Measurements from ENCODE around the gene RFX3. TPM values are rescaled to one million over a fixed set of nuclear protein-coding genes. Genes with fewer than 3 reads are reported as not detected.

Gene RFX3
- total RNA-seq, 1 donor from 2014 or later: 71.4 TPM

DNA sequence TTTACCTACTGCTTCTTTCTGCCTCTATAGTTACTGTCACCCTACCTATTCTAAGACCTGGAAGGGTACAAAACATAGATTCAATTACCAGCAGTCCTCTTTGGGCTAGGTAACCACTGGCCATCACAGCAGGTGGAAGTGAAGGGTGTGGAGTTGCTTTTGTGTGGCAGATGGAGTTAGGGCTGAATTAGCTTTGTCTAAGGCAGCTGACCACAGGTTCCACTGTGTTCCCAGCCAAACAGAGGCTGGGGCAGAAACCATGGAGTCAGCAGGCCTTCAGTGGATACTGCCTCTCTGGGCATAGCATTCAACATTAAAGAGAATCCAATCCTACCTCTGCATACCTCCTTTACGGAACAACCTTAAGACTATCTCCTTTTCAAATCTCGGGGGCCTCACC lies 254.2 kb downstream of the RFX3 start:
- no peak for DNase-seq

DNA sequence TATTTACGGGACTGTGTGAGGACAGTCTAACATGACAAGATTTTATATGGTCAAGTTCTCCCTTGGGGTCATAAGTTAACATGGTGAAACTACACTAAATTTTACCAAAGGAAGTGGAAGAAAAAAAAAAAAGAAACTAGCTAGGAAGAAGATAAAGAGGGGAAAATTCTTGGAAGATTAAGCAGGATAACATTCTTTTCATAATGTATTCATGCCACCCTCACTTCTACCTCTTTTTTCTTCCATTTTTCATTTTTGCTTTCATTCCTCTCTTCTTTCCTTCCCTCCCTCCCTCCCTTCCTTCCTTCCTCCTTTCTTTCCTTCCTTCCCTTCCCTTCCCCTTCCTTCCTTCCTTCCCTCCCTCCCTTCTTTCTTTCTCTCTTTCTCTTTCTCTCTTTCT lies 254.6 kb downstream of the RFX3 start:
- DNase-seq: no peak

GRCh38 chr9:3268223-3268622 lies 257.6 kb downstream of the RFX3 start:
- no peak for DNase-seq

DNA sequence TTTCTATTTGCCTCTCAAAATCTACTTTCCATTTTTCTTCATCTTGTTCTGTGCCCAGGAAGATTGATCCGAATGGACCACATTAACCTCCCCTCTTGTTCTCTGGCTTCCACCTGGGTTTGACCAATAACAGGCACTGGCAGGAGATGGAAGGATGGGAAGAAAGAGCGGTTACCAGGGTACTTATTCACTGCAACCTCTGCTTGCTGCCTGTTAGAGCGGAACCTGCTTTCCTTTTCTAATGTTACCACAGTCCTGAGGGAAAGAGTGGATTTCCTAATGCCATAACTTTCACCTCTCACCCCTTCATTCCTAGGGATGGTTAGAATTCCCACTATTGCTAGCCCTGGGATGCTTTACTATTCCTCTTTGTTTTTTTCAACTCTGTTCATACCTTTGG lies 262.1 kb downstream of the RFX3 start:
- no peak for DNase-seq

DNA sequence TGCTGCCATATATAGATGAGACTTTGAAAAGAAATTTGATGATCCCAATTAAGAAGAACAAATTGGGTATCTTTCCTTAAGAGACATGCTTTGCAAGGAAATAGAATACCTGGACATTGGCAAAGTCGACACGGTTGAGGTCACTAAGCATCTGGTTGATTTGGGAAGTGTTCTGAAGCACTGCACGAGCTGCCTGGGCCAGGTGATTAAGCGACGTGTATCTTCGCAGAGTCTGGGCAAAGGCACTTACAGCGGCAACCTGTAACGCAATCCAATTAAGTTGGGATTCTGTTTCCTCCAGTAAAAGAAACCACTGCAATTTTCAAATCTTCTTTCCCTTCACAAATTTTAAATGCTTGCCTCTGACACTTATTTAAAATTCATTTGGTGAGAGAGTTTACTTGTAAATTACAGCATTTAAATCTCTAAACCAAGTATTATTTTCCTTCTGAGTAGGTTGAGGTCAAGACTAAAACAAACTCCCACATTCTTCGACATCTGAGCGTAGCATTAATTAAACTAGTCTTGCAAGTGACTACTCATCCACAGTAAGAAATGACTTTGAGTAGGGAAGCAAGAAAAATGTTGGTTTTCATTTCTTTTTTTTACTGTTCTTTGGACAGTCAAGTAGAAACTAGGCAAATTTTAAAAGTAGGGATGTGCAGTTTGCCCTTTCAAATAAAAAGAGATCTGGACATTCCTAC lies 262.8 kb downstream of the RFX3 start:
- no peak for DNase-seq

DNA sequence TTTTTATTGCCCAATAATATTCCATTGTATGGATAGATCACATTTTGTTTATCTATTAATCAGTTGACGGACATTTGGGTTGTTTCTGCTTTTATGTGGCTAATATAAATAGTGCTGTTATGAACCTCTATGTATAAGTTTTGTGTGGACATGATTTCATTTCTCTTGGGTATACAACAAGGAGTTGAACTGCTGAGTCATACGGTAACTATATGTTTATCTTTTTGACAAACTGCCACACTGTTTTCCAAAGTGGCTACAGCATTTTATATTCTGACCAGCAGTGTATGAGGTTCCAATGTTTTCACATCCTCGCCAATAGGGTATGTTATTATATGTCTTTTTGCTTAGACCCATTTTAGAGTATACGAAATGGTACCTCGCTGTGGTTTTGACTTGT lies 264.3 kb downstream of the RFX3 start:
- no peak for DNase-seq

GRCh38 chr9:3256571-3257330 lies 269.1 kb downstream of the RFX3 start:
- no peak for DNase-seq

DNA sequence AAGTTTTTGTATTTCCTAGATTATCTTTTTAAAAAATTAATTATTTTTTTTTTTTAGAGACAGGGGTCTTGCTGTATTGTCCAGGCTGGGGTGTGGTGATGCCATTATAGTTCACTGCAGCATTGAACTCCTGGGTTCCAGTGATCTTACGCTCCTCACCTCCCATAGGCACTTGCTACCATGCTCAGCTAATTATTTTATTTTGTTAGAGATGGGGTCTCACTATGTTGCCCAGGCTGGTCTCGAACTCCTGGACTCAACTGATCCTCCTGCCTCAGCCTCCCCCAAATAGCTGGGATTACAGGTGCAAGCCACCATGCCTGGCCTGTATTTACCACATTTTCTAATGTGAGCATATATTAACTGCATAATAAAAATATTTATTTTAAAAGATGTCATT lies 274.5 kb downstream of the RFX3 start:
- DNase-seq: no peak

DNA sequence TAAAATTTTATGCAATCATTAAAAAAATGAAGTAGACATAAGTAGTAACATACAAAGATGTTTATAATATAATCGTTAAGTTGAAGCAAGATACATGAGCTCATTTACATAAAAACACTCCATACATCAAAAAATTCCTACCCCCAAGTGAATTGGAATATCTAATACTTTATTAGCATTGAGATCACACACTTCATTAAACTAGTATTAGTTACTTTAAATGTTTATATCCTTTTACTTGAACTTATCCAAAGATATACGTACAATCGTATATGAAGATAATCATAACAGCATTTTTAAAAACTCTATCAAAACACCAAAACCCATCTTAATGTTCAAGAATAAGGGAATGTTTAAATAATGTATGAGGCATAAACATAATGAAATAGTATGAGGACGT lies 275.1 kb downstream of the RFX3 start:
- no peak for DNase-seq

- DNase-seq: no peak
Measured at GRCh38 chr9:3247211-3247610, 278.6 kb downstream of the RFX3 start.

GRCh38 chr9:3246241-3246640 lies 279.6 kb downstream of the RFX3 start:
- DNase-seq: no peak

DNA sequence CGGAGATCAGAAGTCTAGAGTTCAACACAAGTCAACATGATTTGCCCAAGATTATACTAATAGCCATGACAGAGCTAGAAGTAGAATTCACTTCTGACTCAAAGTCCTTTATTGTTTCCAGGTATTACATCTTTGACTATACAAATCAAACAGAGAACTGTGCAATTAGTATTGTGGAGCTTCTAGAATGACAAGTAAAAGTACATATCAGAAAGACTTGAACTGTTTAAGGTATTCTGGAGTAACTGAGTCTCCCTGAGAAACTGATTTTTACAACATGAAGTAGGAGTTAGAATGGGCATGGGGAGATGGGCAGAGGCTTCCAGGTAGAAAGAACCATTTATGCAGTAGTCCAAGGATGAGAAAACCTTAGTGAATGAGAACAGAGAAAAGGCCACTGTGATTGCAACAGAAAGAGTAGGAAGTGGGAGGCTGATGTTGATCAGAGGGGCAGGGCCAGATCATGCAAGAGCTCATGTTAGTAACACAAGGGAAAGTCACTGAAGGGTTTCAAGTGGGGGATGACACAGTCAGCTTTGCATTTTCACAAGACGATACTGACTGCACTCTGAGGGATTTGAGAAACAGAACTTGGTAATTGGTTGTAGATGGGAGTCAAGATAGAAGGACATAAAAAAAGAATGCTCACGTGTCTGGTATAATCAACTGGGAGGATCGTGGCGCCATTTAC lies 280.7 kb downstream of the RFX3 start:
- DNase-seq: no peak

- no peak for DNase-seq
Measured at GRCh38 chr9:3243683-3244082, 282.1 kb downstream of the RFX3 start.

GRCh38 chr9:3241290-3241689 lies 284.5 kb downstream of the RFX3 start:
- DNase-seq: no peak

- DNase-seq: peak; percentile 45
Measured at GRCh38 chr9:3240656-3241268, 285.0 kb downstream of the RFX3 start.

GRCh38 chr9:3239240-3239639 lies 286.6 kb downstream of the RFX3 start:
- no peak for DNase-seq

- no peak for DNase-seq
Measured at GRCh38 chr9:3238236-3238635, 287.6 kb downstream of the RFX3 start.

DNA sequence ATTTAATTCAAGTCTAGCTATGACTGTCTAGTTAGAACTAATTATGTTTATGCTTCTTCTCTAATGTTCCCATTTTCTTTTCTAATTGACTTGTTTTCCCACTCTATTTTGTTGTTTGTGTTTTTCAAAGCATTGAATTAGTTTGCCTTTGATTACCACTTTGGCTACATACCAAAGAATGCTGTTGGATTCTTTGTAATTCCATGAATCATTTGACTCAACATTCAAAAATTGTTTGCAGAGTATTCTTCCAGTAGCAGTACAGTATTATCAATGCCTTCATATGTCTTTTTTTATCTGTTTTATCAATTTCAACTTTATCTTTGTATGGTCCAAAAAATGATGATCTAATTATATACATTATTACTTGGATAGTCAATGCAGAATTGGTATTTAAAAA lies 288.7 kb downstream of the RFX3 start:
- no peak for DNase-seq

DNA sequence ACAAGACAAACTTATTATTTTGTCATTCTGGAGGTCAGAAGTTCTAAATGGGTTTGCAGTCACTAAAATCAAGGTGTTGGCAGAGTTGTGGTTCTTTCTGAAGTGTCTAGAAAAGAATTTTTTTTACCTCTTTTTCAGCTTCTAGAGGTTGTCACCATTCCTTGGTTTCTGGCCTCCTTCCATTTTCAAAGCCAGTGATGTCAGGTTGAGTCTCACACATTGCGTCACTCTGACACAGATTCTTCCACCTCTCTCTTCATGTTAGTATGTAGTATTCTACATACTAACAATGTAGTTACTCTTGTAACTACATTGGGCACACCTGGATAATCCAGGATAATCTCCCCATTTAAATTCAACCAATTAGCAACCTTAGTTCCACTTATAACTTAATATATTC lies 290.3 kb downstream of the RFX3 start:
- no peak for DNase-seq

DNA sequence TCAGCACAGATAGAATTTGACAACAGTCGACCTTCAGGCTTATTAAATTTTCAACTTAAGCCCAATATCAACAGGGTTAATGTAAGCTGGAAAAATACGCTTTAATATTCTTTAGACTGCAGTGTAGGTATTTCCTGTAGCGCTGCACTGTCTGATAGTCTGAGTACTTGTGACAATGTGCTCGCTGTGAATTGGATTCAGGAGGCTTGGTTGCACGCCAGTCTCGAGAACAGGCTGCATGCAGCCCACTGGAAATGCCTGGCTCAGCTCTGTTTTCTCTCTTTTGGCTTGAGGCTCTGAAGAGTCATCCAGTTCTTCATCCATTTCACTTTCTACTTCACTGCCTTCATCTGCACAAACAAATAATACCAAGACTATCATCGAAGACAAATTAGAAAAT lies 300.9 kb downstream of the RFX3 start:
- no peak for DNase-seq

GRCh38 chr9:3215658-3216057 lies 310.1 kb downstream of the RFX3 start:
- DNase-seq: no peak

GRCh38 chr9:3214741-3215140 lies 311.1 kb downstream of the RFX3 start:
- DNase-seq: no peak

Measured in occipital lobe (tissue), 2 donors.